ENCODE results near the gene EXD3. TPM values are rescaled to one million over a fixed set of nuclear protein-coding genes. Genes with fewer than 3 reads are reported as not detected.

Gene EXD3
- total and polyA plus RNA-seq, 2 of the 4 experiments (the other 2 are of a cell fraction): 1.1 to 7.4 TPM

- Histone ChIP-seq H4K5ac (ENCODE audit: low read depth, low read length) (no peak overlapping the region), H3K23ac (ENCODE audit: low read depth, low read length) (no peak overlapping the region), H2BK15ac (ENCODE audit: low read depth, low read length) (no peak overlapping the region), H3K36me3 (ENCODE audit: control insufficient read depth, insufficient read depth, low read length) (no peaks in the 10 kb centered on the region), H4K8ac (ENCODE audit: low read depth in 2 of 2, low read length in 2 of 2) (no peak overlapping the region), H2BK120ac (ENCODE audit: low read depth, low read length) (no peak overlapping the region), H3K9me3 (ENCODE audit: control insufficient read depth, insufficient read depth, low read length) (no peaks in the 10 kb centered on the region), H2BK5ac (ENCODE audit: low read depth, low read length, poor library complexity, severe bottlenecking) (no peak overlapping the region), H3K27ac (ENCODE audit: insufficient read depth, low read length) (no peak overlapping the region), H2AK5ac (ENCODE audit: low read depth, low read length) (no peak overlapping the region), H3K4me1 (ENCODE audit: control insufficient read depth, insufficient read depth, low read length) (0 out of 2 replicates have a peak, but pooled peaks cover 2% of the 10 kb centered on the region), H3K4me3 (ENCODE audit: insufficient read depth, low read depth, low read length) (no peak overlapping the region), H2AK9ac (replicated peaks; ENCODE audit: low read depth, low read length, poor library complexity) (no peak overlapping the region), H3K9me1 (ENCODE audit: insufficient read depth, low read length) (no peaks in the 10 kb centered on the region), H2AFZ (replicated peaks; ENCODE audit: low read length, poor library complexity) (no peak overlapping the region), H3K27me3 (ENCODE audit: control insufficient read depth, insufficient read depth, low read length) (no peaks in the 10 kb centered on the region; the same call in 1 of the 2 replicates), H2BK20ac (ENCODE audit: low read depth, low read length) (no peak overlapping the region), H3K9ac (ENCODE audit: low read depth, low read length) (no peak overlapping the region), H3K4me2 (ENCODE audit: low read depth, low read length) (no peak overlapping the region), H3K4ac (ENCODE audit: low read depth, low read length) (no peak overlapping the region), H3K56ac (ENCODE audit: extremely low read depth, insufficient read depth, low read length) (no peak overlapping the region), H3K18ac (ENCODE audit: low read depth, low read length) (no peak overlapping the region), H4K91ac (ENCODE audit: insufficient read depth, low read depth, low read length) (no peak overlapping the region), H3K79me1 (ENCODE audit: low read depth in 1 of 2, low read length in 2 of 2) (no peaks in the 10 kb centered on the region), H4K20me1 (ENCODE audit: insufficient read depth, low read length) (no peaks in the 10 kb centered on the region), H3K14ac (replicated peaks; ENCODE audit: low read depth, low read length) (no peak overlapping the region)
- intact Hi-C loops (cut with micrococcal nuclease) (no loop called here), dilution Hi-C loops (cut with HindIII; ENCODE audit: low sequenced_read_pairs, unreplicated experiment) (no loop called here), in situ Hi-C loops (cut with MboI; ENCODE audit: low sequenced_read_pairs) (no loop called here)
- POLR2A ChIA-PET (ENCODE audit: unreplicated experiment): no interaction called here
- CTCF ChIA-PET: interaction anchor here (1.2 kb wide), 1 partner anchor 11 kb away, joined by 4 read pairs; the partner anchor contains the start of gene NRARP
- WGBS, 2 experiments (ENCODE audit: extremely low coverage in 2 of 2, insufficient read length in 1 of 2): 88% methylated on average over 1 of the region's 9 CpGs; no CpG with 5 or more reads in 1 of the 2 experiments
- TF ChIP-seq MAZ (IDR thresholded peaks at IDR 0.05; ENCODE audit: borderline replicate concordance, low read depth, low read length) (no peak), ELK1 (IDR thresholded peaks at IDR 0.05; ENCODE audit: borderline replicate concordance, low read depth, low read length) (no peak), BHLHE40 (IDR thresholded peaks at IDR 0.05; ENCODE audit: low read depth, low read length) (no peak), FOS (IDR thresholded peaks at IDR 0.05; ENCODE audit: low read depth, low read length) (no peak)
- BruUV-seq (replicated peaks): no TSS peak
- DNase-seq (no peak), ATAC-seq (ENCODE audit: low read depth) (no peak)
Observed at GRCh38 chr9:137313326-137313936, 109.5 kb downstream of the EXD3 start.

Data from IMR-90 (cell line).